NCI-H82 treated with DMSO at 0.1 percent for 48 hours (cell line): ENCODE data around the gene ALPK3.
"Not testable (repeated sequence)": the region's sequence is repeated elsewhere in the genome, so short reads cannot be mapped to it uniquely, and the experiment has no call there.

Experiments
- DNase-seq: peaks from one replicate; lab custom pipeline; 2025; ENCODE audit not compliant: unreplicated experiment; lab: John Stamatoyannopoulos, UW

ALPK3 gene

GRCh38 chr15:84840741-84841429 is 23.7 kb downstream of the ALPK3 start:
- no peak for DNase-seq

GRCh38 chr15:84842781-84843180 is 25.6 kb downstream of the ALPK3 start:
- DNase-seq, result no peak

- DNase-seq, result no peak
These were observed 27.8 kb downstream of the ALPK3 start for GRCh38 chr15:84844964-84845363.

GRCh38 chr15:84845631-84846030 is 28.5 kb downstream of the ALPK3 start:
- not testable (repeated sequence) for DNase-seq

- DNase-seq, result no peak
These were observed 29.1 kb downstream of the ALPK3 start for GRCh38 chr15:84846269-84846668.

GRCh38 chr15:84847382-84847781 is 30.2 kb downstream of the ALPK3 start:
- DNase-seq, result no peak

- no peak for DNase-seq
These were observed 35.1 kb downstream of the ALPK3 start for GRCh38 chr15:84852212-84852611.

- no peak for DNase-seq
These were observed 38.0 kb downstream of the ALPK3 start for GRCh38 chr15:84855136-84855535.

GRCh38 chr15:84855765-84856164 is 38.6 kb downstream of the ALPK3 start:
- DNase-seq, result no peak

GRCh38 chr15:84856731-84857417 is 39.7 kb downstream of the ALPK3 start:
- DNase-seq, result no peak

GRCh38 chr15:84857418-84858004 is 40.4 kb downstream of the ALPK3 start:
- no peak for DNase-seq

- DNase-seq, result no peak
These were observed 41.1 kb downstream of the ALPK3 start for GRCh38 chr15:84858231-84858630.

- no peak for DNase-seq
These were observed 42.0 kb downstream of the ALPK3 start for GRCh38 chr15:84859144-84859543.

GRCh38 chr15:84859651-84860050 is 42.5 kb downstream of the ALPK3 start:
- DNase-seq, result no peak

GRCh38 chr15:84861781-84862180 is 44.6 kb downstream of the ALPK3 start:
- no peak for DNase-seq

GRCh38 chr15:84862214-84862975 is 45.2 kb downstream of the ALPK3 start:
- DNase-seq, result no peak

GRCh38 chr15:84863565-84864443 is 46.6 kb downstream of the ALPK3 start:
- no peak for DNase-seq

GRCh38 chr15:84864444-84864795 is 47.3 kb downstream of the ALPK3 start:
- DNase-seq, result no peak

- no peak for DNase-seq
These were observed 48.0 kb downstream of the ALPK3 start for GRCh38 chr15:84865074-84865569.

- no peak for DNase-seq
These were observed 51.1 kb downstream of the ALPK3 start for GRCh38 chr15:84868037-84868880.
